Fibroblast of skin of back (primary cell): ENCODE results near the gene JPH2. TPM values are rescaled to one million over a fixed set of nuclear protein-coding genes. Genes with fewer than 3 reads are reported as not detected.
"Not testable (repeated sequence)": the region's sequence is repeated elsewhere in the genome, so short reads cannot be mapped to it uniquely, and the experiment has no call there.

ENCODE experiments used
- DNase-seq: peaks from one replicate; pipeline ENCODE4 v3.0.0-alpha.2; 2013
- polyA plus RNA-seq, 2 experiments: library from polyadenylated mRNA; unstranded; fragments of 120-200 nt; gene quantifications; one replicate each; pipeline ENCODE4 v1.2.1, GENCODE V29; 2013; ENCODE audit not compliant: insufficient read length in 2 of 2

Gene JPH2
- polyA plus RNA-seq (2013, experiment 1 of 2; ENCODE audit: insufficient read length), result 53.5 TPM
- 94.5 TPM for polyA plus RNA-seq (2013, experiment 2 of 2; ENCODE audit: insufficient read length)

DNA sequence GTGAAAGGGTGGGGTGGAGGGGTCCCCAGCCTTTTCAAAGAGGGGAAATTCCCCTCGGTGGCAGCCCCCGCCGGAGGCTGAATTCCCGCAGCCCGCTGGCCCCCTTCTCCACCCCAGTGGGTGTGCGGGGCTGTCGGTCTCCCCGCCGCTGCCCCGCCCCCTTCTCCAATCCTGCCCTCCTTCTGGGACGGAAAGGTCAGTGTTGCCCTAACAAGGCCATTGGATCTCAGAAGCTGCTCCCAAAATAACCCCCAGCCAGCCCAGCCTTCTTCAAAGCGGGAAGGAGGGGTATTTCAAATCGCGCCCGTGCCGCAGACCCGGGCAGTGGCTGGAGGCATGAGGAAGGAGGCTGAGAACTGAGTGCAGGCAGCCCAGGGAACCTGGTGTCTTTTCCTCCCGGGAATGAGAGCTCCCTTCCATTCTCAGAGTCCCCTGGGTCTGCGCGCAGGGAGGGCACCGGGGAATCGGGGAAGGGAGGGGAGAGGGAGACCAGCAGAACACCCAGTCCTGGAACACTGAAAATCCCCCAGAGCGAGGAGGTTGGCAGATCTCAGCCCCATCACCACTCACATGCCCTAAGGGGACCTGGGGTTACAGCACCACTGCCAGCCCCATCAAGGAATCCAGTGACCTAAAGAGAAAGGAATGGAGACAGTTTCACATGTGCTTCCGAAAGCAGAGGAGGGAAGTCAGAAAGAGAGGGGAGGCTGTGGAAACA, at the start of gene JPH2:
Gene JPH2 (minus strand): TSS at position 135 of the 718 bp plus-strand sequence. CDS start 483 bp downstream, outside the sequence.
- DNase-seq, result peak; percentile 97

DNA sequence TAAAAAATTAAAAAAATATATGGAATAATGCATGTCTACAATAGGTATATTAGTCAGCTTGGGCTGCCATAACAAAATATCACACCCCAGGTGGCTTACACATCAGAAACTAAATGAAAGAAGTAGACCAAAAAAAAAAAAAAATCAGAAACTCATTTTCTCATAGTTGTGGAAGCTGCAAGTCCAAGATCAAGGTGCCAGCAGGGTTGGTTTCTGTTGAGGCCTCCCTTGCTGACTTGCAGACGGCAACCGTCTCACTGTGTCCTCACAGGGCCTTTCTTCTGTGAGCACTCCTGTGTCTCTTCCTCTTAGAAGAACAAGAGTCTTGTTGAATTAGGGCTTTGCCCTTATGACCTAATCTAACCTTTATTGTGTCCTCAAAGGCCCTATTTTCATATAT, 48.7 kb upstream of the JPH2 start:
- DNase-seq, result no peak

DNA sequence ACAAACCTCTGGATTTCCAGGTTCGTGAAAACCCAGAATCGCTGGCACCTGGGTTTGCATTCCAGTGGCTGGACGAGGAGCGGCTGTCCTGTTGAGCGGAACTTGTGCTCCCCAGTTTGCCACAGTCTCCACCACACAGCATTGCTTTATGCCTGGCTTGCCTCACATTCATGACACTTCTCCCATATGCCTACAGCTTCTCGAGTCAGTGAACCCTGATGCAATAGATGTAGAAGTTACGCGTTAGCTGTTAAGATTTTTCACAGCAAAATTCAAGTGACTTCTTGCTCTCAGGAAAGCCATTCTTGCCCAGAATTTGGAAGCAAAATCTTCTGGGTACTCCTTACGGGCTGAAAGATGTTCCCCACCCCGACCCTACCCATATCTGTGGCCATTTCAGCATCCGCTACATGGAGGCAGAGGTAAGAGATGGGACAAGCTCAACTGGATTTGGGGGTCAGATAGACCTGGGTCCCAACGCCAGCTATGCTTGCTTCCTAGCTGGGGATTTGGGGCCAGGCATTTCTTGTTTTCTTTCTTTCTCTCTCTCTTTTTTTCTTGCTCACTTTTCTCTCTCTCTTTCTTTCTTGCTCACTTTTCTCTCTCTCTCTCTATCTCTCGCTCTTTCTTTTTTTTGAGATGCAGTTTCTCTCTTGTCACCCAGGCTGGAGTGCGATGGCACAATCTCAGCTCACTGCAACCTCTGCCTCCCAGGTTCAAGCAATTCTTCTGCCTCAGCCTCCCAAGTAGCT, 47.8 kb upstream of the JPH2 start:
- DNase-seq, result no peak

DNA sequence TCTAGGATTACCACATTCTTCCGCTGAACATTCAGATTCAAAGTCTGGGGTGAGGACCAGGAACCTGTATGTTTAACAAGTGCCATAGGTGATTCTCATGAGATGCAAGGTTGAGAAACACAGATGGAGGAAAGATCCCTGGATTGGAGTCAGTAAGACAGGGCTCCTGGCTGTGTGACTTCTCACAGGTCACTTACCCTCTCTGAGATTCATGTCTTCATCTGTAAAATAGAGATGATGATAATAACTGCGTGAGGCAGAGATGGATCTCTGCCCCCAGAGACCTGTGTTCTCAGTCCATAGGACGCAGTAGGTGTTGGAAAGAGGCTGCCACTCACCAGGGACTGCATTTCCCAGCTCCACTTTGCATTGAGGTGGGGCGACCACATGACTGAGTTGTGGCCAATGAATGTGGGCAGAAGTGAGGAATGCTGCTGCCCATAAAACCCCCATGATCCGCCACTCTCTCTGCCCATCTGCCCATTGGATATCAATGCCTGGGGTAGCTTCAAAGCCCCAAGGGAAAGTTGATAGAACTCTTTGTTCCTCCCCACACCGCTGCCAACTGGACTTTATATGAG, 46.5 kb upstream of the JPH2 start:
- no peak for DNase-seq

DNA sequence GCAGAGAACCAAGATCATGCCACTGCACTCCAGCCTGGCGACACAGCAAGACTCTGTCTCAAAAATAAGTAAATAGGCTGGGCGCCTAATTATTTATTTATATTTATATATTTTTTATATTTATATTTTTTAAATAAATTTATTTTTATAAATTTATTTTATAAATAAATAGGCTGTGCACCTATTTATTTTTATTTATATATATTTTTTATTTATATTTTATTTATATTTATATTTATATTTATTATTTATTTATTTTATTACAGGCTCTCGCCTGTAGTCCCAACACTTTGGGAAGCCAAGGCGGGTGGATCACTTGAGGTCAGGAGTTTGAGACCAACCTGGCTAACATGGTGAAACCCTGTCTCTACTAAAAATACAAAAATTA, 45.5 kb upstream of the JPH2 start:
- DNase-seq, result not testable (repeated sequence)

DNA sequence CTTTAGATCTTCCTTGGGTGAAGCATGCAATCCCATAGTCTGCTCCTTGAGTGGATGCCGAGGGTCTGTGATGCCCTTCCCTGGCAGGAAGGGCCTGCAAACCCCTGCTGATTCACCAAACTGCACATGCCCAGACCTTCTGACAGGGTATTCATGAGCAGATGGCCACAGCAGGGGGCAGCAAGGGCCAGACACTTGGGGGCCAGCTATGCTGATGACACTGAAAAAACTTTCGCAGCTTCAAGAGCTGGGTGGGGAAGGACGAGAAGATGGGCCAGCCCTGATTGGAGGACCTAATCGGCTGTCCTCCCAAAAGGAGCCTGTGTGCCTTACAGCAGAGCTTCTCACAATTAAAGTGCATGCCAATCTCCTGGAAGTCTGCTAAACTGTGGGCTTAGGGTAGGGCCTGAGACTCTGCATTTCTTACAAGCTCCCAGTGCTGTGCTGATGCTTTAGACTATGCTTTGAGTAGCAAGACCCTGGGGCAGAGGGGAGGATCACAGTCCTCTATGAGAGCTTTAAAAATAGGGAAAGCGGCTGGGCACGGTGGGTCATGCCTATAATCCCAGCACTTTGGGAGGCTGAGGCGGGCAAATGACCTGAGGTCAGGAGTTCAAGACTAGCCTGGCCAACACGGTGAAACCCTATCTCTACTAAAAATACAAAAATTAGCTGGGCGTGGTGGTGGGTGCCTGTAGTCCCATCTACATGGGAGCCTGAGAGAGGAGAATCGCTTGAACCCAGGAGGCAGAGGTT, 44.9 kb upstream of the JPH2 start:
- DNase-seq, result peak; percentile 19

DNA sequence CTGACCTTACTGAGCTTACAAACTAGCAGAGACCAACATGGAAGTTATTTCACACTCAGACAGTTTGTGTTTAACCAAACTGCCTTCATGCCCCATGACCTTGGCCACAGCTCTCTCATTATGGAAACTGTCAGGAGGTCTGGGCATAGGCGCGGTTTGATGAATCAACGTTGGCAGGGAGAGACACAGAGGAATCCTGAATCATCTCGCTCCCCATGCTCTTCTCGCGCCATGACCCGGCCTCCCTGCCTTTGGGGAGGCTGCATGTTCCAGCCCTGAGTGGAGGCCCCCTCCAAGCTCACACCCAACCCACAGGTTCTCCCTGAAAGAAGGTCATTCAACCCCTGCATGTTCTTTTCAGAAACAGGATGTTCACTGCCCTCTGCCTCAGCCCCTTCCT, 44.2 kb upstream of the JPH2 start:
- peak; percentile 12 for DNase-seq

DNA sequence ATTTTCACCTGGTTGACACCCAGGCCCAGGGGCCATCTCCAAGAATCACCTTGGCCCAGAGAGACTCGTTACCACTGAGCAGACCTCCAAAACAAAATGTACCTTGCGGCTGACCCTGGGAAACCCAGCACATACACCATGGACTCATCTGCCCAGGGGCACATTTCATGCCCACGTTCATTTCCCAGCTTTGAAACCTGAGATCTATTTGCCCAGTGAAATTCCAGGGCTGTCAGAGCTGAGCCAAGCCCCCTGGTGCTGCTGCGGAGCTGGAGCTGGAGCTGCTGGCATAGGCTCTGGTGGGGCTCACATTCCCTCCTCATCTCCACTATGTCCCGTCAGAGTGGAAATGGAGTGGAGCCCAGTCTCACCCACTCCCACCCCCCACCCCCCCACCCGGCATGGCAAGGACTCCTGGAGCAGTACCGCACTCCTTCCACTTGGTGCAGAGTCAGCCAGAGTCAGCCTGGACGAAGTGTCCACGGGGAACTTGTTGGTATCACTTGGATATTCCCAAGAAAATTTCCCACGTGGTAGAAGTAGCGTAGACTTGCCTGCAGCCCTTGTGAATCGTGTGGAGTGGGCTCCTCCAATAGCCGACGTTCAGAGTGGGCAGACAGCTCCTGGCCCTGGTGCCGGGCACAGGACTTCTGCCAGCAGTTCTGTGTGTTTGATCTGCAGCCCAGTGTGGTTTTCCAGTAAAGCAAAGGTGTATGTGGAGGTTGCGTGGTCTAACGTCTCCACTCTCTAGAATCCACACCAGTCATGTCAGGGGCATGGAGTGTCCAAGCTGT, 41.7 kb upstream of the JPH2 start:
- DNase-seq, result no peak

DNA sequence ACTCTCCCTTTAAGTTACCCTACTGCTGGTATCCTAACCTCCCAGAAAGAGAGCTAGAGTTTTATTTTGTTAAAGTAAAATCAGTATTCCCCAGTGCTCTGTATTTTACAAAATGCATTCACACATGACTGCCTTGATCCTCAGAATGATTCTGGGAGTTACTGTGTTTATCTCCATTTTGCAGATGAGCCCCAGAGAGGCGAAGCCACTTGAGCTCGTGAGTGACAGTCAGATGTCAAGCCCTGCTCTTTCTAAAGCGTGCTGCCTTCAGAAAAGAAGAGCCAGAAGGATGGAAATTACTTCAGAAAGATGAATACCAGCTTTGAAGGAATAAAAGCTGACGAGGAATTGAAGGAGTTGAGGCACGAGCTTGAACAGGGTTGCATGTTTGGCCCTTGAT, 37.6 kb upstream of the JPH2 start:
- no peak for DNase-seq

DNA sequence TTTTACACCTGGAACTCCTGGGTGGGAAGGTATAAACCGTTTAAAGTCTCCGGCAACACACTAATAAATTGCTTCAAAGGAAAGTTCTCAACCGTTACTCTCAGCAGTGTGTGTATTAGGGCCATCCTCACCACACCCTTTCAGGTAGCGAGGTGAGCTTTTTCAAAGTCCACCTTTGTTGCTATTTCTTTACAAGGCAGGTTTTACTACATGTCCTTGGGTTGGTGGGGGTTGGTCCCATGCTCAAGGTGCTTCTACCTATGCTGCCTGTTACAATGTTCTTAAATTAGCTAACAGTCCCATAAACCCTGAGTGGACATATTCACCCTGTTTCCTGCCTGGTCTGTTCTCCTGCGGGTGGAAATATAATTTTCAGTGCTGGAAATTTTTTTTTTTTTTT, 36.7 kb upstream of the JPH2 start:
- no peak for DNase-seq

DNA sequence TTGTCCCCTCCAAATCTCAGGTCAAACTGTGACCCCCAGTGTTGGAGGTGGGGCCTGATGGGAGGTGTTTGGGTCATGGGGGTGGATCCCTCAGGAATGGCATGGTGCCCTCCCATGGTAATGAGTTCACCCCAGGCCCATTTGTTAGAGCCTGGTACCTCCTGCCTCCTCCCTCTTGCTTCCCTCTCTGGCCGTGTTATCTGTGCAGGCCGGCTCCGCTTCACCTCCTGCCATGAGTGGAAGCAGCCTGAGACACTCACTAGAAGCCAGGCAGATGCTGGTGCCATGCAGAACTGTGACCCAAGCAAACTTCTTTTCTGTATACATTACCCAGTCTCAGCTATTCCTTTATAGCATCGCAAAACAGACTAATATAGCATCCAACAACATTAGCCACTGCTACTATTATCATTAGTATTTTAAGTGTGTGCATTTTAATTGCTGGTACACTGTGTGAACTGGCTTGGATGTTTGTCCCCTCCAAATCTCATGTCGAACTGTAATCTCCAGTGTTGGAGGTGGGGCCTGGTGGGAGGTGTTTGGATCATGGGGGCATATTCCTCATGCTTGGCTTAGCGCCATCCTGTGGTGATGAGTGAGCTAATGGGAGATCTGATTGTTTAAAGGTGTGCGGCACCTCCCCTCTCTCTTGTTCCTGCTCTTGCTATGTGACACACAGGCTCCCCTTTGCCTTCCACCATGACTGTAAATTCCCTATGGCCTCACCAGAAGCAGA, 35.8 kb upstream of the JPH2 start:
- DNase-seq, result no peak

DNA sequence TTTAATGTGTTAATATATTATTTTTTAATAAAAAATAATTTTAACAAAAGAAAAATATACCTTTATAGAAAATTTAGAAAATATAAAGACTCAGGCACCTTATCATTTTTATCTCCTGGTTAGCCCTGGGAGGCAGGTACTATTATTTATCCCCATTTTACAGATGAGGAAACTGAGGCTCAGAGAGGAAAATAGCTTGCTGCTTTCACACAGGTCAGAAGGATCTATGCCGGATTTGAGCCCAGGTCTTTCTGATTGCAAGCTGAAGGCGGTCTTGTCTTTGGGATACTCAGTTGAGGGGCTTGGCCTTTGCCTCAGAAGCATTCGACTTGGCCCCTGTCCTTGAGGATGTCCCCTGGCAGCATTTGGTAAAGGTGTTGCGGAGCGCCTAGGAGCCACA, 35.0 kb upstream of the JPH2 start:
- DNase-seq, result no peak

DNA sequence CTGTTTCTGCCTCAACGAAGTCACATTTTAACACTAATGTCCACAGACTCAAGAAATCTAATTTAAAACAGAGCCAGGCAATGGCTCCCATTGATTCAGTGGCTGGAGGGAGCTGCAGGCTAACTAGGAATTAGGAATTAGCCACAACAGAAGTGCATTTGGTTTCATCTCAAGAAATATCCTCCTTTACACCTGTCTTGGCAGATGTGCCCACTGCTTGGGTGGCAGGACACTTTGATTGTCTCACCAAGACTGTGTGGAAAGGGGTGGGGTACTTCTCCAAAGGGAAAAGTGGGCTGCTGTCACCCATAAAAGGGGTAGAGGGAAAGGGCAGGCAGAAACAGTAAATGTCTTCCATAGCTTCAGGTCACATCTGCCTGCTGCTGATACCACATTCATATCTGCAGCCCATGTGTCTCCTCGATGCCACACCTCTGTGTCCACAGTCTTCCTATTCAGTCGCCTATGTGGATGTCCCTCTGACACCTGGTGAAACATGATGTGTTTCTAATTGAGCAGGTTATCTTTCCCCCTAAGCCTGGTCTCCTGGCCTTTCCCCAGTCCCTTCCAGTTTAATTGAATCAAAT, 34.5 kb upstream of the JPH2 start:
- DNase-seq, result no peak

DNA sequence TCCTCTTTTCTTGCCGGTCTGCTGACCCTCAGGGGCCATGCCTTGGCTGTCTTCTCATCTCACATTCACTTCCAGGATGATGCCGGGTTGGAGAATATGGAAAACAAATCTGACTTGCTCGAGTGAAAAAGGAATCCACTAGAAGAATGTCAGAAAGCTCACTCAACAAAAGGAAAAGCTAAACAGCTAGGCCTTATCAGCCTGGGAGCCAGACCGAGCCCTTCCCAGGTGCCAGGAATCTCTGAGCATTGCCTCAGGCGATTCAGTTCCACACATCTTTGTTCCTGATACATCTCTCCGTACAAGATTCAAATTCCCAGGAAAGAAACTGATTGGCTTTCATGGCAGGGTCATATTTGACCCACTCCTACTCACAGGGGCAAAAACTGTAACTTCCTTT, 32.8 kb upstream of the JPH2 start:
- no peak for DNase-seq

DNA sequence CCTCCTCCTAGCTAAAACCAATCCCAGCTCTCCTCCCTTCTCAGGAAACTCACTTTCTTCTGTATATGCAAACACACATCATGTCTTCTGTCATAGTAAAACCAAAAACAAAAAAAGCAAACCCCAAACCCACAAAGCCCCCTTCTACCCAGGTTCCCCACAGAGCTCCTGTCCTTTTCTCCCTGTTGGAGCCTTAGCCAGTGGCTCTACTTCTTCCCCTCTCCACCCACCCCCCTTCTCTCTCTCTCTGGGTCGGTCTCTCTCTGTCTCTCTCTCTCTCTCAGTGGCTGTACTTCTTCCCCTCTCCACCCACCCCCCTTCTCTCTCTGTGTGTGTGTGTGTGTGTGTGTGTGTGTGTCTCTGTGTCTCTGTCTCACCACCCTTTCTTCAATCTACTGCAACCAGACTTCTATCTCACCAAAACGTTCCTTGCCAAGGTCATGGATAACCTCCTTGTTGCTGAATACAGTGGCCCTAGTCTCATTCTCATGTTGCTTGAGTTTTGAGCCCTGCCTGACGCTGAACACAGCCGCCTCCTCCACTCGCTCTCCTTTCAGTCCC, 32.3 kb upstream of the JPH2 start:
- DNase-seq, result no peak

DNA sequence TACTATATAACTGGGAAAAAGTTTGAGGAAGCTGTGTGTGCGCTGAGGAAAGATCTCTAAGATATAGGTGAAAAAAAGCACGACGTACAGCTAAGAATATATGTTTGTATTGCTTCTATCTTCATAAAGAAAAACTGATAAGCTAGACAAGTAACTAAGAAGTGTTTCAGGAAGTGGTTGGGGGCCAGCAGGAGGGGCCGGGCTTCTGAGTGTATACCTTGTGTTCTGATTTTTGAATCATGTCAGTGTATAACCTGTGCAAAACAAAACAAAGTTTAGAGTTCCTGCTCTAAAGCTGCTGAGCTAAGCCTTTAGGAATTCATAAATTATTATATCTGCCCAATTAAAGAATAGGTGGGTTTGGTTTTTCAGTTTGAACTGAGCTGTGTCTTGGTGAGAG, 31.5 kb upstream of the JPH2 start:
- DNase-seq, result no peak

DNA sequence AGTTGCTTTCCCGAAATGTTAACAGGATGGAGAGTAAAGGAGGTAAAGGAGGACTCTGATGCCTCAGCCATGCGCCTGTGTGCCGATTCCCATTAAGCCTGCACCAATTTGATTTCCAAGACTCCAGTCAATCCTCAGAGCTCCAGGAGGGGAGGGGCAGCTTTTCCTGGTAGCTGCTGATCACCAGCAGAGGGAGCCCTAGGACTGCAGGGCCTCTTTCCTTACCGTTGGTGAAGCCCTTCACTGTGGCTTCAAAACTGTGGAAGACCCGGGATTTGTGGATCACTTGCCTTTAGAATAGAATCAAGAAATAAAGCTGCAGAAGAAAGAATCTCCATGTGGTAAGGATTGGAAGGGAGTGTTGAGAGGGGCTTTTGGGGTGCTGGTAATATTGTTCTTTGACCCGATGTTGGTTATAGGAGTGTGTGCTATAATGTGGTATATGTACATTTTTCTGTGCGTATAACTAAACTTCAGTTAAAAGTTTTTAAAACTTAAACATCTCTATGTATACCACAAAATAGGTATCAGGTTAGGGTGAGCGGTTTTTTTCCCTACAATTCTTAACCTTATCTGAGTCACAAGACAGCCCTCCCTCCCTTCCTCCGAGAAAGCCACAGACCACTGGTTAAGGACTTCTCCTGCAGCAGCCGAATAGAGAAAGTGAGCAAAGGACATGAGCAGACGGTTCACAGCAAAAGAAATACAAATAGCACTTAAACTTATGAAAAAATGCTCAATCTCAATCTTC, 30.5 kb upstream of the JPH2 start:
- peak; percentile 62 for DNase-seq

DNA sequence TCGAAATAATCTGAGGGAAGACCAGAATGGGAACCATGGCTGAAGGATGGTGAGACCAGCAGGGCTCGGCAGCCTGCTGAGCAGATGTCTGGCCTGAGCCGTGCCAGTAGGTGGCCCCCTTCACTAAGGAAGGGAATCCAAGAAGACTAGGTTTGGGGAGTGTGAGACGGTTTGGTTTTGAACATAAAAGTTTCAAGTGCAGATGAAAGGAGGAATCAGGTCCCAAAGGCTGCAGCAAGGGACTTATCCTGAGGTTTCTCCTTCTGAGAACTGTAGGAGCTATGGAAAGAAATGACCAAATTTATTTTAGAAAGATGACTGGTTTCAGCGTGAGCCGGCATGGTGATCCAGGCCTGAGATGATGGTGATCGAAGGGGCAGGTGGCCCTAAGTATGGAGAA, 28.1 kb upstream of the JPH2 start:
- DNase-seq, result peak; percentile 62

DNA sequence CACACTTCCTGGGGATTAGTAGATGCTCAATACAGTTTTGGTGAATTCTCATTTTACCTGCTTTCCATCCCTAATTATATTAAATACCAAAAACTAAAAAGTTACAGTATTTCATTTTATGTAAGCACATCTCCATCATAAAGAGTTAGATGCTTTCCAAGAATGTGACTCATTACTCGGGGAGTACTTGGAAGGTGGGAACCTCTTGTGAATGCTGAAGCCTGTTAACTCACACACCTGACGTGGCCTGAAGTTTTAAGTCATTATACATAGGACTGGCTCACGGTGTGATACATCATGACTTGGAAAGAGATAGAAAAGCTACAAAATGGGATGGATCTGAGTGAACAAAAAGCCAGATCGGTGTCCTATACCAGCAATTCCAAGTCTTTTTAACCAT, 25.8 kb upstream of the JPH2 start:
- no peak for DNase-seq
